Naive thymus-derived CD4-positive, alpha-beta T cell (primary cell): ENCODE results near the gene COL5A1. TPM values are rescaled to one million over a fixed set of nuclear protein-coding genes. Genes with fewer than 3 reads are reported as not detected.
"Not testable (repeated sequence)": the region's sequence is repeated elsewhere in the genome, so short reads cannot be mapped to it uniquely, and the experiment has no call there.

ENCODE experiments used
- ATAC-seq: fragments of 150-1000 bp; cut with Tn5 transposase; 2 replicates; pipeline ENCODE4 v1.10.0; 2021; ENCODE audit warnings: mild to moderate bottlenecking, moderate library complexity
- CTCF ChIA-PET: fragments of 350-600 bp; sonication (Branson Sonifier 250); formaldehyde crosslinking; loops from one replicate; lab custom pipeline; 2021; ENCODE audit warnings: antibody characterized with exemption; lab: Charles Lee
- POLR2A ChIA-PET: fragments of 350-600 bp; sonication (Branson Sonifier 250); formaldehyde crosslinking; loops from one replicate; lab custom pipeline; 2021; ENCODE audit warnings: antibody characterized with exemption, inconsistent platforms; lab: Charles Lee
- DNase-seq, 9 donors: peaks; one replicate each; pipeline versions ENCODE4 v3.0.0 to v3.0.0-alpha.2; 2020 to 2022; ENCODE audit warnings: mixed read lengths in 1 of 9
- H3K27ac ChIP-seq: one replicate; pipeline ENCODE4 v1.7.0; 2013; ENCODE audit warnings: mild to moderate bottlenecking, low read depth, low read length, moderate library complexity
- H3K27me3 ChIP-seq, 2 donors: one replicate each; pipeline ENCODE4 v1.7.0; 2013; ENCODE audit warnings: low read length in 2 of 2, mild to moderate bottlenecking in 2 of 2, moderate library complexity in 2 of 2; ENCODE audit not compliant: control insufficient read depth in 2 of 2, insufficient read depth in 2 of 2
- H3K36me3 ChIP-seq, 3 experiments: 1 replicate in 2 of 3; 2 replicates in 1 of 3; pipeline ENCODE4 v1.7.0; 2013; ENCODE audit warnings: low read length in 3 of 3, mild to moderate bottlenecking in 3 of 3, moderate library complexity in 1 of 3; ENCODE audit not compliant: insufficient read depth in 3 of 3, control insufficient read depth in 2 of 3
- H3K4me1 ChIP-seq, 2 donors: one replicate each; pipeline ENCODE4 v1.7.0; 2013; ENCODE audit warnings: low read length in 2 of 2, mild to moderate bottlenecking in 2 of 2, moderate library complexity in 1 of 2; ENCODE audit not compliant: control insufficient read depth in 2 of 2, insufficient read depth in 2 of 2
- H3K4me3 ChIP-seq: 2 replicates; pipeline ENCODE4 v1.7.0; 2013; ENCODE audit warnings: mild to moderate bottlenecking, low read length
- H3K9me3 ChIP-seq, 3 experiments: 1 replicate in 2 of 3; 2 replicates in 1 of 3; pipeline ENCODE4 v1.7.0; 2013; ENCODE audit warnings: low read length in 3 of 3; ENCODE audit not compliant: control insufficient read depth in 2 of 3
- H3K27ac Mint-ChIP-seq, 9 donors: one replicate each; pipeline ENCODE4 v1.8.0; 2020 to 2022; ENCODE audit warnings: mixed read lengths in 9 of 9, mild to moderate bottlenecking in 8 of 9, moderate library complexity in 5 of 9, inconsistent platforms in 2 of 9
- H3K27me3 Mint-ChIP-seq, 5 donors: one replicate each; pipeline ENCODE4 v1.8.0; 2021 to 2022; ENCODE audit warnings: mixed read lengths in 5 of 5, mild to moderate bottlenecking in 1 of 5
- H3K36me3 Mint-ChIP-seq, 5 donors: one replicate each; pipeline ENCODE4 v1.8.0; 2020 to 2022; ENCODE audit warnings: mixed read lengths in 5 of 5, mild to moderate bottlenecking in 3 of 5, inconsistent platforms in 1 of 5
- H3K4me1 Mint-ChIP-seq, 7 donors: one replicate each; pipeline ENCODE4 v1.8.0; 2020 to 2022; ENCODE audit warnings: mixed read lengths in 7 of 7, mild to moderate bottlenecking in 3 of 7, inconsistent platforms in 1 of 7
- H3K4me3 Mint-ChIP-seq, 10 donors: one replicate each; pipeline ENCODE4 v1.8.0; 2020 to 2022; ENCODE audit warnings: mild to moderate bottlenecking in 10 of 10, mixed read lengths in 10 of 10, moderate library complexity in 6 of 10, inconsistent platforms in 2 of 10
- H3K9me3 Mint-ChIP-seq, 11 donors: one replicate each; pipeline ENCODE4 v1.8.0; 2020 to 2022; ENCODE audit warnings: mixed read lengths in 11 of 11, mild to moderate bottlenecking in 4 of 11, inconsistent platforms in 1 of 11, moderate library complexity in 1 of 11
- intact Hi-C, 2 donors: fragments of 100-400 bp; cut with micrococcal nuclease; formaldehyde crosslinking; loops; one replicate each; pipeline ENCODE4 v1.15.1; 2023
- polyA plus RNA-seq, 2 donors: library from polyadenylated mRNA; unstranded; fragments of 300-500 nt; fragmentation: Illumina TruSeq; gene quantifications; one replicate each; pipeline ENCODE4 v1.2.3, GENCODE V29; 2021
- total RNA-seq, 6 experiments: library from RNA in 5 of 6; stranded (reverse) in 5 of 6; gene quantifications; 1 replicate in 5 of 6; 2 replicates in 1 of 6; pipeline ENCODE4 v1.2.3 and lab custom pipeline; 2021 to 2026

Gene COL5A1
- total and polyA plus RNA-seq, 7 experiments from 2014 or later = 0.16 to 0.56 (median 0.24) TPM; not detected in 2

GRCh38 chr9:134710271-134710540 lies 68.6 kb downstream of the COL5A1 start:
- Histone ChIP-seq H3K4me1 (no peaks in the 10 kb centered on the region), H3K9me3 (peaks cover 0 to 16% (median 0%) of the 10 kb centered on the region in 3 experiments), H3K4me3 (no peak overlapping the region), H3K27me3 (no peaks in the 10 kb centered on the region), H3K36me3 (no peaks in the 10 kb centered on the region), H3K27ac (no peak overlapping the region)
- peaks cover 0 to 5% (median 0%) of the 10 kb centered on the region in 5 donors for H3K36me3 Mint-ChIP-seq
- DNase-seq (no peak), ATAC-seq (no peak)
- POLR2A ChIA-PET = no interaction called here
- H3K27me3 Mint-ChIP-seq = no peaks in the 10 kb centered on the region
- H3K4me3 Mint-ChIP-seq = no peak overlapping the region
- peaks cover 0 to 17% (median 2%) of the 10 kb centered on the region in 11 donors for H3K9me3 Mint-ChIP-seq
- intact Hi-C loops = no loop called here
- peaks cover 0 to 13% (median 7%) of the 10 kb centered on the region in 7 donors for H3K4me1 Mint-ChIP-seq
- H3K27ac Mint-ChIP-seq = peak overlapping the region in 2 of 9 donors; percentile 51 to 56
- CTCF ChIA-PET = no interaction called here

GRCh38 chr9:134710901-134711300 lies 69.3 kb downstream of the COL5A1 start:
- H3K4me3 ChIP-seq = no peak overlapping the region
- DNase-seq (no peak), ATAC-seq (no peak)
- Mint-ChIP-seq H3K27ac (no peak overlapping the region), H3K4me1 (peaks cover 0 to 13% (median 7%) of the 10 kb centered on the region in 7 donors), H3K9me3 (peaks cover 0 to 17% (median 2%) of the 10 kb centered on the region in 11 donors), H3K4me3 (no peak overlapping the region), H3K36me3 (peaks cover 0 to 5% (median 0%) of the 10 kb centered on the region in 5 donors), H3K27me3 (no peaks in the 10 kb centered on the region)
- no peaks in the 10 kb centered on the region for H3K4me1 ChIP-seq
- H3K27ac ChIP-seq = peak overlapping the region; percentile 64
- ChIA-PET CTCF (no interaction called here), POLR2A (no interaction called here)
- H3K9me3 ChIP-seq = peaks cover 0 to 16% (median 0%) of the 10 kb centered on the region in 3 experiments
- intact Hi-C loops = no loop called here
- no peaks in the 10 kb centered on the region for H3K36me3 ChIP-seq
- no peaks in the 10 kb centered on the region for H3K27me3 ChIP-seq

GRCh38 chr9:134712243-134712642 lies 70.6 kb downstream of the COL5A1 start:
- DNase-seq = no peak
- H3K4me1 Mint-ChIP-seq = peaks cover 0 to 13% (median 7%) of the 10 kb centered on the region in 7 donors
- Histone ChIP-seq H3K36me3 (no peaks in the 10 kb centered on the region), H3K4me3 (no peak overlapping the region), H3K27ac (peak overlapping the region; percentile 64), H3K4me1 (no peaks in the 10 kb centered on the region), H3K27me3 (no peaks in the 10 kb centered on the region), H3K9me3 (peaks cover 0 to 16% (median 0%) of the 10 kb centered on the region in 3 experiments)
- intact Hi-C loops = no loop called here
- H3K36me3 Mint-ChIP-seq = peaks cover 0 to 5% (median 0%) of the 10 kb centered on the region in 5 donors
- CTCF ChIA-PET = no interaction called here
- POLR2A ChIA-PET = no interaction called here
- ATAC-seq = no peak
- no peak overlapping the region for H3K4me3 Mint-ChIP-seq
- H3K27me3 Mint-ChIP-seq = no peaks in the 10 kb centered on the region
- peaks cover 0 to 17% (median 2%) of the 10 kb centered on the region in 11 donors for H3K9me3 Mint-ChIP-seq
- H3K27ac Mint-ChIP-seq = peak overlapping the region in 4 of 9 donors; percentile 53 to 69 (median 63)

GRCh38 chr9:134712926-134713325 lies 71.3 kb downstream of the COL5A1 start:
- Mint-ChIP-seq H3K27ac (peak overlapping the region in 5 of 9 donors; percentile 8 to 78 (median 64)), H3K4me1 (peaks cover 0 to 13% (median 7%) of the 10 kb centered on the region in 7 donors), H3K36me3 (peaks cover 0 to 5% (median 0%) of the 10 kb centered on the region in 5 donors), H3K9me3 (peaks cover 0 to 17% (median 2%) of the 10 kb centered on the region in 11 donors), H3K4me3 (no peak overlapping the region), H3K27me3 (no peaks in the 10 kb centered on the region)
- Histone ChIP-seq H3K36me3 (no peaks in the 10 kb centered on the region), H3K4me1 (no peaks in the 10 kb centered on the region), H3K4me3 (no peak overlapping the region), H3K27ac (peak overlapping the region; percentile 64), H3K9me3 (peaks cover 0 to 16% (median 0%) of the 10 kb centered on the region in 3 experiments), H3K27me3 (no peaks in the 10 kb centered on the region)
- ChIA-PET CTCF (interaction anchor here (0.6 kb wide), 1 partner anchor 1232 kb away, joined by 3 read pairs; no protein-coding TSS in a partner anchor), POLR2A (no interaction called here)
- DNase-seq (no peak), ATAC-seq (no peak)
- intact Hi-C loops = no loop called here

- H3K4me1 Mint-ChIP-seq = peaks cover 0 to 13% (median 7%) of the 10 kb centered on the region in 7 donors
- not testable (repeated sequence) for DNase-seq
These were observed 73.9 kb downstream of the COL5A1 start for GRCh38 chr9:134715536-134715935.

GRCh38 chr9:134716067-134716466 lies 74.5 kb downstream of the COL5A1 start:
- no peak overlapping the region for H3K27ac ChIP-seq
- no peak overlapping the region for H3K4me3 ChIP-seq
- H3K36me3 Mint-ChIP-seq = peaks cover 0 to 5% (median 0%) of the 10 kb centered on the region in 5 donors
- peaks cover 0 to 16% (median 0%) of the 10 kb centered on the region in 3 experiments for H3K9me3 ChIP-seq
- no peaks in the 10 kb centered on the region for H3K36me3 ChIP-seq
- H3K9me3 Mint-ChIP-seq = peaks cover 0 to 17% (median 1%) of the 10 kb centered on the region in 11 donors
- CTCF ChIA-PET = no interaction called here
- H3K27ac Mint-ChIP-seq = no peak overlapping the region
- DNase-seq (no peak), ATAC-seq (no peak)
- peaks cover 0 to 8% (median 0%) of the 10 kb centered on the region in 5 donors for H3K27me3 Mint-ChIP-seq
- no peak overlapping the region for H3K4me3 Mint-ChIP-seq
- H3K27me3 ChIP-seq = no peaks in the 10 kb centered on the region
- H3K4me1 Mint-ChIP-seq = peaks cover 0 to 13% (median 7%) of the 10 kb centered on the region in 7 donors
- H3K4me1 ChIP-seq = no peaks in the 10 kb centered on the region
- POLR2A ChIA-PET = no interaction called here
- intact Hi-C loops = no loop called here

More at GRCh38 chr9:134715536-134715935, 73.9 kb downstream of the COL5A1 start:
- H3K9me3 ChIP-seq = peaks cover 0 to 16% (median 0%) of the 10 kb centered on the region in 3 experiments
- H3K4me3 ChIP-seq, H3K27me3 Mint-ChIP-seq, CTCF ChIA-PET, intact Hi-C loops, H3K27me3 ChIP-seq, H3K36me3 ChIP-seq, H3K4me1 ChIP-seq, H3K36me3 Mint-ChIP-seq, H3K27ac Mint-ChIP-seq, POLR2A ChIA-PET, ATAC-seq, H3K27ac ChIP-seq, H3K4me3 Mint-ChIP-seq: not testable (repeated sequence)
- H3K9me3 Mint-ChIP-seq = peaks cover 0 to 17% (median 1%) of the 10 kb centered on the region in 11 donors

- peaks cover 0 to 13% (median 7%) of the 10 kb centered on the region in 7 donors for H3K4me1 Mint-ChIP-seq
- H3K27me3 ChIP-seq = no peaks in the 10 kb centered on the region
- CTCF ChIA-PET = no interaction called here
- H3K36me3 Mint-ChIP-seq = peaks cover 0 to 5% (median 0%) of the 10 kb centered on the region in 5 donors
- intact Hi-C loops = no loop called here
- no peak for ATAC-seq
- H3K36me3 ChIP-seq = no peaks in the 10 kb centered on the region
- POLR2A ChIA-PET = no interaction called here
- no peak for DNase-seq
- no peak overlapping the region for H3K4me3 ChIP-seq
- no peak overlapping the region for H3K27ac ChIP-seq
- no peak overlapping the region for H3K4me3 Mint-ChIP-seq
- peaks cover 0 to 11% (median 0%) of the 10 kb centered on the region in 5 donors for H3K27me3 Mint-ChIP-seq
- no peaks in the 10 kb centered on the region for H3K4me1 ChIP-seq
- peaks cover 0 to 17% (median 1%) of the 10 kb centered on the region in 11 donors for H3K9me3 Mint-ChIP-seq
- peaks cover 0 to 7% (median 0%) of the 10 kb centered on the region in 3 experiments for H3K9me3 ChIP-seq
- H3K27ac Mint-ChIP-seq = no peak overlapping the region
These were observed 75.5 kb downstream of the COL5A1 start for GRCh38 chr9:134717056-134717455.
